Neuronal stem cell (in vitro differentiated cells): ENCODE measurements around the gene FBL.

Source experiments
- DNase-seq: peaks from one replicate; pipeline ENCODE4 v3.0.0-alpha.2; 2013; ENCODE audit warnings: low spot score
- H2AFZ ChIP-seq: one replicate; pipeline ENCODE4 v1.6.1; 2013; ENCODE audit warnings: mild to moderate bottlenecking, low read length, inconsistent platforms
- H2AK5ac ChIP-seq: 2 replicates; pipeline ENCODE4 v1.6.1; 2013; ENCODE audit warnings: low read depth, mild to moderate bottlenecking, inconsistent platforms, low read length, moderate library complexity, mixed read lengths
- H2BK120ac ChIP-seq: 2 replicates; pipeline ENCODE4 v1.6.1; 2013; ENCODE audit warnings: low read depth, mild to moderate bottlenecking, inconsistent platforms, low read length, moderate library complexity, mixed read lengths
- H2BK12ac ChIP-seq: one replicate; pipeline ENCODE4 v1.6.1; 2013; ENCODE audit warnings: low read length, inconsistent platforms
- H2BK15ac ChIP-seq: 2 replicates; pipeline ENCODE4 v1.6.1; 2013; ENCODE audit warnings: mild to moderate bottlenecking, low read length, inconsistent platforms, mixed read lengths
- H2BK5ac ChIP-seq: one replicate; pipeline ENCODE4 v1.6.1; 2013; ENCODE audit warnings: inconsistent platforms, mild to moderate bottlenecking, low read length, moderate library complexity
- H3K14ac ChIP-seq: one replicate; pipeline ENCODE4 v1.6.1; 2013; ENCODE audit warnings: low read length, inconsistent platforms
- H3K18ac ChIP-seq: 2 replicates; pipeline ENCODE4 v1.6.1; 2013; ENCODE audit warnings: low read length, inconsistent platforms
- H3K23ac ChIP-seq: 2 replicates; pipeline ENCODE4 v1.6.1; 2013; ENCODE audit warnings: low read depth, mild to moderate bottlenecking, mixed read lengths, low read length, inconsistent platforms; ENCODE audit not compliant: poor library complexity
- H3K27ac ChIP-seq: replicated peaks from 3 replicates; pipeline ENCODE4 v1.5.1; 2013; ENCODE audit warnings: low read length, inconsistent platforms
- H3K27me3 ChIP-seq, 3 experiments: 2 replicates each; pipeline ENCODE4 v1.6.1; 2013; ENCODE audit warnings: low read length in 3 of 3, mild to moderate bottlenecking in 2 of 3, inconsistent platforms in 1 of 3, low read depth in 1 of 3, mixed read lengths in 1 of 3, moderate library complexity in 1 of 3; ENCODE audit not compliant: control insufficient read depth in 3 of 3, insufficient read depth in 3 of 3
- H3K36me3 ChIP-seq, 2 donors: replicated peaks in 1 of 2; 2 replicates each; pipeline ENCODE4 v1.6.1; 2013; ENCODE audit warnings: low read length in 2 of 2; ENCODE audit not compliant: control insufficient read depth in 2 of 2, insufficient read depth in 2 of 2
- H3K4ac ChIP-seq: 2 replicates; pipeline ENCODE4 v1.6.1; 2013; ENCODE audit warnings: inconsistent platforms, mild to moderate bottlenecking, low read length, moderate library complexity
- H3K4me1 ChIP-seq, 2 donors: 1 replicate in 1 of 2; 2 replicates in 1 of 2; pipeline ENCODE4 v1.6.1; 2013; ENCODE audit warnings: low read length in 2 of 2, low read depth in 1 of 2; ENCODE audit not compliant: control insufficient read depth in 2 of 2, insufficient read depth in 1 of 2
- H3K4me2 ChIP-seq: one replicate; pipeline ENCODE4 v1.6.1; 2013; ENCODE audit warnings: mild to moderate bottlenecking, low read length, inconsistent platforms; ENCODE audit not compliant: insufficient read depth, poor library complexity, severe bottlenecking
- H3K4me3 ChIP-seq, 2 donors: 2 replicates each; pipeline ENCODE4 v1.5.1; 2013; ENCODE audit warnings: low read length in 2 of 2, mild to moderate bottlenecking in 2 of 2, inconsistent platforms in 1 of 2, moderate library complexity in 1 of 2
- H3K79me1 ChIP-seq: one replicate; pipeline ENCODE4 v1.6.1; 2013; ENCODE audit warnings: low read depth, mild to moderate bottlenecking, inconsistent platforms, low read length, moderate library complexity
- H3K9ac ChIP-seq: one replicate; pipeline ENCODE4 v1.6.1; 2013; ENCODE audit warnings: mild to moderate bottlenecking, low read depth, low read length, inconsistent platforms; ENCODE audit not compliant: poor library complexity
- H3K9me3 ChIP-seq, 2 donors: replicated peaks in 1 of 2; 2 replicates each; pipeline versions ENCODE3 to v1.6.1; 2013; ENCODE audit warnings: low read length in 2 of 2, mild to moderate bottlenecking in 2 of 2, inconsistent platforms in 1 of 2, low read depth in 1 of 2, mixed read lengths in 1 of 2, moderate library complexity in 1 of 2; ENCODE audit not compliant: control insufficient read depth in 2 of 2, insufficient read depth in 1 of 2
- H4K8ac ChIP-seq: one replicate; pipeline ENCODE4 v1.6.1; 2013; ENCODE audit warnings: low read depth, mild to moderate bottlenecking, inconsistent platforms, low read length, moderate library complexity
- H4K91ac ChIP-seq: one replicate; pipeline ENCODE4 v1.6.1; 2013; ENCODE audit warnings: low read length, low read depth, mild to moderate bottlenecking, inconsistent platforms; ENCODE audit not compliant: poor library complexity
- WGBS, 2 donors: extraction: QIAGEN DNeasy Blood & Tissue Kit; methylation state at CpG; one replicate each; pipeline ENCODE4 v1.1.7; 2013; ENCODE audit warnings: missing lambda C conversion rate in 2 of 2, mixed read lengths in 1 of 2; ENCODE audit not compliant: insufficient read length in 2 of 2, insufficient replicate concordance in 1 of 2; ENCODE audit errors: extremely low coverage in 2 of 2; 5-methylcytosine and 5-hydroxymethylcytosine counted together

The FBL gene

DNA sequence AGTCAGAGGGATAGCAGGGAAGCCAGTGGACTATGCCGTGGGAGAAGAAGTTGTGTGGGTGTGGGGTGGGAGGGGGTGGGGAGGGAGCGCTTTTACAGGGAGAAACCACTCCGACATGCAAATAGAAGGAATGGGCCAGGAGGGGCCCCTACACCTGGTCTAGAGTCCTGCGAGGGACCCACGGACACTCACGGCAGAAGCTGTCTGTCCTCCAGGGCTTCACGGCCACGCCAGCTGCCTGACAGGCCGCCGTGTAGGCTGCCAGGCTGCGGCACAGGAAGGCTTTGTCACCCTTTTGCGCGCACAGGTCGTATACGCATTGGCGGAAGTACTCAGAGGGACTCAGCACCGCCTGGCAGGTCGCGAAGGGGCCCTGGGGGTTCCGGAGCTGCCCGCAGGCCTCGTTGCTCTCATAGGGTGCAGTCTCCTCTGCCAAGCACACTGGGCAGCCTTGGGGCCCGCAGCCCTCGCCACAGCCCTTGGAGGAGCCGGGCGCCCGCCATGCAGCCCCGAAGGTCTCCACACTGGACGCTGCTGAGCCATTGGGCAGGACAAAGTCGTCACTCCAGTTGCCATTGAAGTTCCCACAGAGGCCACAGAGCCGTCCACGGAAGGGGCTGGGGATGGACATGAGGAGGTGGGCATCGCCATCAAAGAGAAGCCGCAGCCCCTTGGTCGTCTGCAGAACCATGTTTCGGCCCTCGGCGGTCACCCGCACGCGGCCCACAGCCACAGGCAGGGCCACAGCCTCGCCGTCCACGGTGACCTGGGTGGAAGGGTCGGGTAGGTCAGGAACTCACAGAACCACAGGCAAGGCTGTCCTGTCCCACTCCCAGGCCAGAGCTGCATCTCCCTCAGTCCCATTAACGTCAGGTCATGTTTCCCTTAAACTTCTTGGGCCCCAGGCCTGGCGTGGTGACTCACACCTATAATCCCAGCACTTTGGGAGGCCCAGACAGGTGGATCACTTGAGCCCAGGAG is 26.0 kb upstream of the FBL start:
- Histone ChIP-seq H3K4me1 (peaks cover 0 to 5% of the 10 kb centered on the region in 2 donors), H3K4me3 (no peak overlapping the region), H2AFZ (no peak overlapping the region), H3K18ac (peak overlapping the region; percentile 48), H3K36me3 (no peaks in the 10 kb centered on the region), H3K9me3 (no peaks in the 10 kb centered on the region), H3K27me3 (no peaks in the 10 kb centered on the region), H3K79me1 (no peaks in the 10 kb centered on the region), H2AK5ac (peak overlapping the region; percentile 43), H3K9ac (peak overlapping the region; percentile 21), H2BK12ac (no peak overlapping the region), H3K4me2 (no peak overlapping the region), H2BK120ac (no peak overlapping the region), H3K27ac (no peak overlapping the region), H4K8ac (peak overlapping the region; percentile 17), H3K14ac (no peak overlapping the region), H2BK5ac (no peak overlapping the region), H3K4ac (no peak overlapping the region), H3K23ac (no peak overlapping the region), H2BK15ac (peak overlapping the region; percentile 21), H4K91ac (no peak overlapping the region)
- DNase-seq = no peak
- no CpG with 5 or more reads among the region's 47 CpGs for WGBS, 2 donors

GRCh38 chr19:39871362-39871761 is 25.2 kb upstream of the FBL start:
- H3K9me3 ChIP-seq = no peaks in the 10 kb centered on the region
- no peak overlapping the region for H3K4me2 ChIP-seq
- no peak for DNase-seq
- H2BK12ac ChIP-seq = no peak overlapping the region
- H3K27ac ChIP-seq = no peak overlapping the region
- H2BK5ac ChIP-seq = no peak overlapping the region
- no peak overlapping the region for H3K4me3 ChIP-seq
- no peaks in the 10 kb centered on the region for H3K27me3 ChIP-seq
- H4K8ac ChIP-seq = no peak overlapping the region
- H3K14ac ChIP-seq = no peak overlapping the region
- H3K4ac ChIP-seq = no peak overlapping the region
- H4K91ac ChIP-seq = no peak overlapping the region
- H3K9ac ChIP-seq = no peak overlapping the region
- no peak overlapping the region for H3K23ac ChIP-seq
- peaks cover 0 to 5% of the 10 kb centered on the region in 2 donors for H3K4me1 ChIP-seq
- no peaks in the 10 kb centered on the region for H3K79me1 ChIP-seq
- no peak overlapping the region for H2BK120ac ChIP-seq
- H2AK5ac ChIP-seq = no peak overlapping the region
- H3K18ac ChIP-seq = no peak overlapping the region
- no peak overlapping the region for H2BK15ac ChIP-seq
- no peaks in the 10 kb centered on the region for H3K36me3 ChIP-seq
- WGBS, 2 donors = no CpG with 5 or more reads among the region's 6 CpGs
- no peak overlapping the region for H2AFZ ChIP-seq

DNA sequence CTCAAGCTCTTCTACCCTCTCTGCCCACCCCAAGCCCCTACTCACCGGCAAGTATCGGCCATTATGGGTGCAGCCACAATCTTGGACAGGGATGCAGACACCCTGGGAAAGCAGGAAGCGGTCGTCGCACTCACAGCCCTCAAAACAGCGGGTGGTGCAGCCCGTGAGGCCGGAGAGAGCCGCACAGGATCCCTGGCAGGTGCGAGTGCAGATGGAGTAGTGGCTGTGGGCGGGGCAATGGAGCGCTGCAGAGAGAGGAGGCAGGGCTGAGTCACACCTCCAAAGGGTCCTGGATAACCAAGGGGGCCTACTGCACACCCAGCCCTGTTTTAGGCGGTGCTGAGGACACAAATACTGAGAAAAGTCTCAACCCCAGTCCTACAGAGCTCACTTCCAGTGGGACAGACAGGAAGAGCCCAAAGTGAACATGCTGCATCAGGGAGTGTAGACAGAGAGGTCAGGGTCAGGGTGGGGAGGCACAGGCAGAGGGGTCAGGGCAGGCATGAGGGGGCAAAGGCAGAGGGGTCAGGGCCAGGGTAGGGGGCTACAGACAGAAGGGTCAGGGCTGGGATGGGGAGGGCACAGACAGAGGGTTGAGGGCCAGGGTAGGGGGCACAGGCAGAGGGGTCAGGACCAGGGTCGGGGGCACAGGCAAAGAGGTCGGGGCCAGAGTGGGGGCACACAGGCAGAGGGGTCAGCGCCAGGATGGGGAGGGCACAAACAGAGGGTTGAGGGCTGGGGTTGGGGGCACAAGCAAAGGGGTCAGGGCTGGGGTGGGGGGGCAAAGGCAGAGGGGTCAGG is 24.2 kb upstream of the FBL start:
- no peak overlapping the region for H2BK120ac ChIP-seq
- no peak overlapping the region for H3K4me3 ChIP-seq
- H3K4me2 ChIP-seq = no peak overlapping the region
- H3K23ac ChIP-seq = no peak overlapping the region
- H3K9ac ChIP-seq = peak overlapping the region; percentile 26
- H3K4ac ChIP-seq = no peak overlapping the region
- H3K14ac ChIP-seq = no peak overlapping the region
- no peaks in the 10 kb centered on the region for H3K9me3 ChIP-seq
- no peak overlapping the region for H4K91ac ChIP-seq
- peak overlapping the region; percentile 33 for H2AK5ac ChIP-seq
- no peak overlapping the region for H4K8ac ChIP-seq
- no peak overlapping the region for H2BK15ac ChIP-seq
- peak overlapping the region; percentile 80 for H3K18ac ChIP-seq
- H3K27ac ChIP-seq = no peak overlapping the region
- H3K79me1 ChIP-seq = no peaks in the 10 kb centered on the region
- H3K27me3 ChIP-seq = no peaks in the 10 kb centered on the region
- H2BK5ac ChIP-seq = no peak overlapping the region
- DNase-seq = no peak
- H2AFZ ChIP-seq = peak overlapping the region; percentile 64
- WGBS, 2 donors = no CpG with 5 or more reads among the region's 16 CpGs
- peaks cover 0 to 5% of the 10 kb centered on the region in 2 donors for H3K4me1 ChIP-seq
- H3K36me3 ChIP-seq = no peaks in the 10 kb centered on the region
- no peak overlapping the region for H2BK12ac ChIP-seq

- no CpG with 5 or more reads among the region's 6 CpGs for WGBS, 2 donors
- H2BK15ac ChIP-seq = no peak overlapping the region
- H2BK5ac ChIP-seq = no peak overlapping the region
- H3K4me3 ChIP-seq = no peak overlapping the region
- DNase-seq = no peak
- no peak overlapping the region for H3K27ac ChIP-seq
- H3K18ac ChIP-seq = no peak overlapping the region
- H2AFZ ChIP-seq = no peak overlapping the region
- no peak overlapping the region for H4K91ac ChIP-seq
- H3K14ac ChIP-seq = no peak overlapping the region
- H3K36me3 ChIP-seq = no peaks in the 10 kb centered on the region
- H3K4me2 ChIP-seq = no peak overlapping the region
- no peaks in the 10 kb centered on the region for H3K9me3 ChIP-seq
- H4K8ac ChIP-seq = no peak overlapping the region
- no peak overlapping the region for H2AK5ac ChIP-seq
- no peak overlapping the region for H3K23ac ChIP-seq
- H3K4me1 ChIP-seq = peaks cover 0 to 5% of the 10 kb centered on the region in 2 donors
- no peak overlapping the region for H3K9ac ChIP-seq
- H3K27me3 ChIP-seq = peaks cover 0 to 8% (median 0%) of the 10 kb centered on the region in 3 experiments
- no peak overlapping the region for H2BK12ac ChIP-seq
- H3K79me1 ChIP-seq = no peaks in the 10 kb centered on the region
- H3K4ac ChIP-seq = no peak overlapping the region
- H2BK120ac ChIP-seq = no peak overlapping the region
These were observed 21.8 kb upstream of the FBL start for GRCh38 chr19:39867952-39868351.
